Fibroblast of pulmonary artery (primary cell): Measurements from ENCODE around the gene FADS1.

Experiments
- DNase-seq: peaks from one replicate; pipeline ENCODE4 v3.0.0-alpha.2; 2010; ENCODE audit warnings: low read depth
- H3K4me3 ChIP-seq: replicated peaks from 2 replicates; pipeline ENCODE4 v1.5.1; 2011; ENCODE audit warnings: low read depth, mild to moderate bottlenecking, control low read depth, low read length, moderate library complexity
- CTCF ChIP-seq: IDR thresholded peaks from 2 replicates; pipeline ENCODE4 v1.5.1; 2011; ENCODE audit warnings: mild to moderate bottlenecking, control low read depth, low read length, inconsistent platforms; ENCODE audit errors: missing control alignments

FADS1 gene

GRCh38 chr11:61832207-61832606 lies 15.4 kb upstream of the FADS1 start:
- no peak overlapping the region for H3K4me3 ChIP-seq
- DNase-seq, result no peak
- no peak for TF ChIP-seq CTCF

- DNase-seq, result peak; percentile 56
- peak overlapping the region; percentile 94 for H3K4me3 ChIP-seq
- TF ChIP-seq CTCF, result no peak
Measured at GRCh38 chr11:61830237-61831105, 13.7 kb upstream of the FADS1 start.

- no peak for DNase-seq
- TF ChIP-seq CTCF, result no peak
- peak overlapping the region; percentile 94 for H3K4me3 ChIP-seq
Measured at GRCh38 chr11:61829806-61830205, 13.0 kb upstream of the FADS1 start.

- DNase-seq, result peak; percentile 37
- TF ChIP-seq CTCF, result peak; percentile 30
- peak overlapping the region; percentile 94 for H3K4me3 ChIP-seq
Measured at GRCh38 chr11:61828629-61829407, 12.0 kb upstream of the FADS1 start.

- no peak for TF ChIP-seq CTCF
- DNase-seq, result no peak
- peak overlapping the region; percentile 94 for H3K4me3 ChIP-seq
Measured at GRCh38 chr11:61828379-61828628, 11.5 kb upstream of the FADS1 start.

GRCh38 chr11:61827571-61828378 lies 11.0 kb upstream of the FADS1 start, which contains the start of gene FADS2:
Gene FADS2, plus strand, starts transcription at chr11:61828300. Its CDS starts 91 bp downstream, at chr11:61828391.
- peak within 1 kb of the TSS; percentile 94 for H3K4me3 ChIP-seq
- no peak for TF ChIP-seq CTCF
- peak; percentile 97 for DNase-seq
